GM19240 (cell line): ENCODE results near the gene TRIM37.
"Not testable (repeated sequence)": the region's sequence is repeated elsewhere in the genome, so short reads cannot be mapped to it uniquely, and the experiment has no call there.

Source experiments
- DNase-seq: peaks from one replicate; pipeline ENCODE4 v3.0.0; 2011; ENCODE audit warnings: low spot score; ENCODE audit not compliant: insufficient read length

Gene TRIM37, protein sequence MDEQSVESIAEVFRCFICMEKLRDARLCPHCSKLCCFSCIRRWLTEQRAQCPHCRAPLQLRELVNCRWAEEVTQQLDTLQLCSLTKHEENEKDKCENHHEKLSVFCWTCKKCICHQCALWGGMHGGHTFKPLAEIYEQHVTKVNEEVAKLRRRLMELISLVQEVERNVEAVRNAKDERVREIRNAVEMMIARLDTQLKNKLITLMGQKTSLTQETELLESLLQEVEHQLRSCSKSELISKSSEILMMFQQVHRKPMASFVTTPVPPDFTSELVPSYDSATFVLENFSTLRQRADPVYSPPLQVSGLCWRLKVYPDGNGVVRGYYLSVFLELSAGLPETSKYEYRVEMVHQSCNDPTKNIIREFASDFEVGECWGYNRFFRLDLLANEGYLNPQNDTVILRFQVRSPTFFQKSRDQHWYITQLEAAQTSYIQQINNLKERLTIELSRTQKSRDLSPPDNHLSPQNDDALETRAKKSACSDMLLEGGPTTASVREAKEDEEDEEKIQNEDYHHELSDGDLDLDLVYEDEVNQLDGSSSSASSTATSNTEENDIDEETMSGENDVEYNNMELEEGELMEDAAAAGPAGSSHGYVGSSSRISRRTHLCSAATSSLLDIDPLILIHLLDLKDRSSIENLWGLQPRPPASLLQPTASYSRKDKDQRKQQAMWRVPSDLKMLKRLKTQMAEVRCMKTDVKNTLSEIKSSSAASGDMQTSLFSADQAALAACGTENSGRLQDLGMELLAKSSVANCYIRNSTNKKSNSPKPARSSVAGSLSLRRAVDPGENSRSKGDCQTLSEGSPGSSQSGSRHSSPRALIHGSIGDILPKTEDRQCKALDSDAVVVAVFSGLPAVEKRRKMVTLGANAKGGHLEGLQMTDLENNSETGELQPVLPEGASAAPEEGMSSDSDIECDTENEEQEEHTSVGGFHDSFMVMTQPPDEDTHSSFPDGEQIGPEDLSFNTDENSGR

GRCh38 chr17:59106463-59107305, at the start of gene TRIM37:
TSS of gene TRIM37 (minus strand) at chr17:59106880. CDS start at chr17:59106461, 419 bp downstream.
- DNase-seq = peak; percentile 85

GRCh38 chr17:59155439-59156177, 48.9 kb upstream of the TRIM37 start, which contains the start of gene PRR11:
TSS of gene PRR11 (plus strand) at chr17:59155746. CDS start at chr17:59169753, 14,007 bp downstream.
- DNase-seq = peak; percentile 58

DNA sequence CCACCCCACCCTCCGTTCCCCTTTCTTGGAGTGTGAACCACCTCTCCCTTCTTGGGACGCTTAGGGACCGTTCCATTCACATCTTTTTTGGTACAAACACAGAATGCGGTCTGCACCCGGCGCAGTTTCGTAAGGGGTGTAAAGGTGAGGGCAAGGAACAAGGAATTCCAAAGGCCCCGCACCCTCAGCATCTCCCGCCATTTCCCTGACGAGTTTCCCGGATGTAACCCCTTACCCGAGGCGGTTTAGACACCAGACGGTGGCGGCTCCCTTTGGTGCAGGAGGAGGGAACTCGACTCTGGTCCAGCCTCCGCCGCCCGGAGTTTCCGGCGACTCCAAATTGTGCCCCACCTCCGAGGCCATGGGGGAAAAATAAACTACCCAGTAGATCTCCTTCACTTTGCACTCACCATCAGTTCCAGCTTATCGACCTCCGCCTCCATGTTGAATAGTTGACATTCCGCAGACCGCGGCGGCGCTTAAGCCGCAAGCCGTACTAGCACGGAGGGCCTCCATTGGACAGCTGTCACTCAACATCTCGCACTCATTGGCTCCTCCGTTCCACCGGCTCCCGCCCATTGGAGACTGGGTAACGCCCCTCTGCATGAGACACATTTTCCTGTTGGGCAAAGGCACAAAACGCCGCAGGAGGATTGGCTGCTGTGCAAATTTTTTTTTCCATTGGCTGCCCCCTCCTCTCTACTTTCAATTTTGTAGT, 48.2 kb upstream of the TRIM37 start, which contains the start of gene SKA2:
Gene SKA2, minus strand, starts transcription at position 466 of the 718 bp plus-strand sequence. Its CDS starts 23 bp downstream, at position 443.
- peak; percentile 4 for DNase-seq

DNA sequence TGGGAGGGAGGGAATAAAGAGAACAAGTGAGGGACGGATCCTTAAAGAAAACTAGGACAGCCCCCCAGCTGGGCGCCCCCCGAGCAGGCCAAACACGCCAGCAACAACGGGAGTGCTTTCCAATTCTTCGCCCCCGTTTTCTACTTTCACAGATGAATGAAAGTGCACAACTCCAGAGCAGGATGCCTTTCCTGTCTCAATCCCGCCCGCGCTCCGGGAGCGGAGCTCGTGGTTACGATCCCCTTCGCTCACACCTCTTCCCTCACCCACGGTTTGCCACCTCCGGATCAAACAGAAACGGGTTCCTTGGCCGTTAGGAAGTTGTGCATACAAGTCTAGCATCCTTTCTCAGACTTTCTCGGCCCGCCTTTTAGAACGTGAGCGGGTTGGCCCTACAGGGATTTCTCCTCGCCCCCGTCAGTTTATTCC, 47.6 kb upstream of the TRIM37 start:
- DNase-seq = no peak

DNA sequence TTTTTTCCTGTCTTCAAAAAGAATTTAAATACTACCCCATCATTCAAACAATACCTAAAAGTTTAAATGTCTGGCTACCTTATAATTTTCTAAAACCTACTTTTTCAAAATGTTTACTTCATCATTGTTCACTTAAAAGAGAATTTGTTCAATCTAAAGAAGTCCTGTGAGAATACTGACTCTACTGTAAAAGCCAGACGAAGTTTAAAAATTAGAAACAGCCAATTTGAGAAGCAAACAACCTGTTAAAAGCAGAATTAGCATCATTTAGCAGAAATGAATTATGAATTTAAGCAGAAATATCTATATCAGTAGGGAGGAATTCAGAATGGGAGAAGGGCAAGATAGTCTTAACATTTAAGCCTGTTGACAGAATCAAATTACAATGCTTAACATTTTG, 46.2 kb upstream of the TRIM37 start:
- DNase-seq = no peak

- DNase-seq = no peak
Measured at GRCh38 chr17:59151591-59151990, 44.9 kb upstream of the TRIM37 start.

DNA sequence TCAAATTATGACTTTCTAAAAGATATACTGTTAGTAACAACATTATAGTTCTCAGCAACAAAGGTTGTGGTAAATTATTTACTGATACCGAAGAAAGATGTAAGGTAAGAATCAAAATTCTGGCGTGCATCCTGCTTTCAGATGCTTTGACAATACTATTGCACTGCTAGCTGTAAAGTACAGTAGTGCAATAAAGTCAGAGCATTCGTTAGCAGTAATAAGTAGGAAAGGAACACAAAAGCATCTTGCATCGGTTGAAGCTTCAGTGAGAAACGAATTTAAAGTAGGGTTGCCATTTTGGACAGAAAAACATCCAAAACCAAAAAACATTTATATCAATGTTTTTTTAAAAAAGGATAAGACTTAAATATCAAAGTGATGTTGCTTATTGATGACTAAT, 44.3 kb upstream of the TRIM37 start:
- DNase-seq = no peak

DNA sequence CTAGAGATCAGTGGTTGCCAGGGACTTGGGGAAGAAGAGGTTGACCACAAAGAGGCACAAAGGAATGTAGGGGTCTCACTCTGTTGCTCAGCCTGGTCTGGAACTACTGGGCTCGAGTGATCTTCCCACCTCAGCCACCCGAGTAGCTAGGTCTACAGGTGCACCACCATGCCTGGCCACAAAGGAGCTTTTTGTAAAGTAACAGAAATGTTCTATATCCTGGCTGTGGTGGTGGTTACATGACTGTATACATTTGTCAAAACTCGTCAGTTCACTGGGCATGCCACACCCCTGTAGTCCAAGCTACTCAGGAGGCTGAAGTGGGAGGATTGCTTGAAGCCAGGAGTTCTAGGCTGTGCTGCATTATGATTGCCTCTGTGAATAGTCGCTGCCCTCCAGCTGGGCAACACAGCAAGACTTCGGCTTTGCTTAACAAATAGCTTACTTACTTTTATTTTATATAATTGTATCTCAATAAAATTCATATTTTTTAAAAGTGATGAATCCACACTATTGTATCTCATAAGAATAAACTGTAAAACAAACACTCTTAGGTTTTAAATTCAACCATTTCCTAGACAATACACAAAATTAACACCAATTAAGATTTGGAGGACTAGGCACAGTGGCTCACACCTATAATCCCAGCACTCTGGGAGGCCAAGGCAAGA, 43.3 kb upstream of the TRIM37 start:
- DNase-seq = no peak

GRCh38 chr17:59149051-59149450, 42.4 kb upstream of the TRIM37 start:
- DNase-seq = no peak

GRCh38 chr17:59145571-59146096, 39.0 kb upstream of the TRIM37 start:
- DNase-seq = no peak

- DNase-seq = no peak
Measured at GRCh38 chr17:59141860-59142259, 35.2 kb upstream of the TRIM37 start.

- DNase-seq = no peak
Measured at GRCh38 chr17:59139939-59140338, 33.3 kb upstream of the TRIM37 start.

GRCh38 chr17:59138339-59138738, 31.7 kb upstream of the TRIM37 start:
- DNase-seq = not testable (repeated sequence)

GRCh38 chr17:59131131-59131530, 24.5 kb upstream of the TRIM37 start:
- DNase-seq = no peak

DNA sequence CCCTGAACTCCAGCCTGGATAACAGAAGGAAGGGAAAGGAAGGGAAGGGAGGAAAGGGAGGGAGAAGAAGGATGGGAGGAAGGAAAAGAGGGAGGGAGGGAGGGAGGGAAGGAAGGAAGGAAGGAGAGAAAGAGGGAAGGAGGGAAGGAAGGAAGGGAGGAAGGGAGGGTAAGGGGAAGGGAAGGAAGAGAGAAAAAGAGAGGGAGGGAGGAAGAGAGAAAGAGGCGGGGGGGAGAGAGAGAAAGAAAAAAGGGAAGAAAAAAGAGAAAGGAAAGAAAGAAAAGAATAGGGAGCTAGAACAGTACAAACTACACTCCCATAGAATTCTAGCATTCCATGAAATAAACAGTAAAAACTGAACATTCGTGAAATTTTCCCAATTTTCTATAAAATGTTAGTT, 23.1 kb upstream of the TRIM37 start:
- no peak for DNase-seq

DNA sequence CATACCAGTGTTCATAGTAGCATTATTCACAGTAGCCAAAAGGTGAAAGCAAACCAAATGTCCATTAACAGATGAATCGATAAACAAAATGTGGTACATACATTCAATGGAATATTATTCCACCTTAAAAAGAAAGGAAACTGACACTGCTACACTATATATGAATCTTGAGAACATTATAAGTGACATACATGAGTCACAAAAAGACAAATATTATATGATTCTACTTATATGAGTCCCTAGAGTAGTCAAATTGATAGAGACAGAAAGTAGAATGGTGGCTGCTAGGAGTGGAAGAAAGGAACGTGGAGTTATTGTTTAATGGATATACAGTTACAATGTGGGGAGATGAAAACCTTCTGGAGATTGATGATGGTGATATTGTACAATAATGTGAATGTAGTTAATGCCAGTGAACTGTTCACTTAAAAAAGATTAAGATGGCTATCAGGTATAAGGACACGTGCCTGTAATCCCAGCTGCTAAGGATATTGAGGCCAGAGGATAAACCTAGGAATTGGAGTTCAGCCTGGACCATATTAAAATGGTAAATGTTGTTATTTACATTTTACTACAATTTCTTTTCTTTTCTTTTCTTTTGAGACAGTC, 20.2 kb upstream of the TRIM37 start:
- DNase-seq = no peak

DNA sequence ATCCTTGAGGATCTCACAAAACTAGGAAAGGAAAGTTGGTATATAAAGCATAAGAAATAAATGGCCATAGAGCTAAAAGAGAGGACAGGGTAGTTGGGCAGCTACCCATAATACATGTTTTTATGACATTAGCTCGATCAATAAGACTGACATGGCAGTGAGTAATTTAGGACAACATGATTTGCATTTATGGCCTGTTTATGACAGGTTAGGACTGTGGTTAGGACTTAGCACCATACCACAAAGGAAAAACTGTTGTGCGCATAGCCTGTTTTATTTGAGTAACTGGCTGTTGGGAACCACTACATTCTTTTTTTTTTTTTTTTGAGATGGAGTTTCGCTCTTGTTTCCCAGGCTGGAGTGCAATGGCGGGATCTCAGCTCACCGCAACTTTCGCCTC, 18.0 kb upstream of the TRIM37 start:
- DNase-seq = no peak

GRCh38 chr17:59121901-59122480, 15.3 kb upstream of the TRIM37 start:
- no peak for DNase-seq
